ENCODE data around the gene RFX3. TPM values are rescaled to one million over a fixed set of nuclear protein-coding genes. Genes with fewer than 3 reads are reported as not detected.
A peak's percentile ranks its signal among the peaks of the same experiment; 100 is the strongest.

The RFX3 gene
- total RNA-seq, 1 donor from 2014 or later = 61.6 TPM

DNA sequence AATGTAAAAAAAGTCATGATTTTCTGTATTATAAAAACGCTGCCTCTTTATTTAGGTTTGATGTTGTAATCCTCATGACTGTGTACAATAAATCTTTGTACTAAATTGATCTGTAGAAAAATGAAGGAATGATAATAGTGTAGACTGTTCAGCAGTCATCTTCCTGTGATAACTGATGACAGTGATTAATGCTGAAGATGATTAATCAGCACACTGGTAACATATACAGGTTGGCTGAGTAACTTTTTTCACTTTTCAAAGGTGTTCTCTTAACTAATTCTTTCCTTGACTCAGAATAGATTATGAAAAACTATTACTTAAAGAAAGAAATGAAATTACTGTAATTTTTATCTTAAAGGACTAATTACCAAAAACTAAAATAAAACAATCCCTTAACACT lies 122.5 kb downstream of the RFX3 start:
- peaks cover 3% of the 10 kb centered on the region for H3K9me3 Mint-ChIP-seq (ENCODE audit: unreplicated experiment)

DNA sequence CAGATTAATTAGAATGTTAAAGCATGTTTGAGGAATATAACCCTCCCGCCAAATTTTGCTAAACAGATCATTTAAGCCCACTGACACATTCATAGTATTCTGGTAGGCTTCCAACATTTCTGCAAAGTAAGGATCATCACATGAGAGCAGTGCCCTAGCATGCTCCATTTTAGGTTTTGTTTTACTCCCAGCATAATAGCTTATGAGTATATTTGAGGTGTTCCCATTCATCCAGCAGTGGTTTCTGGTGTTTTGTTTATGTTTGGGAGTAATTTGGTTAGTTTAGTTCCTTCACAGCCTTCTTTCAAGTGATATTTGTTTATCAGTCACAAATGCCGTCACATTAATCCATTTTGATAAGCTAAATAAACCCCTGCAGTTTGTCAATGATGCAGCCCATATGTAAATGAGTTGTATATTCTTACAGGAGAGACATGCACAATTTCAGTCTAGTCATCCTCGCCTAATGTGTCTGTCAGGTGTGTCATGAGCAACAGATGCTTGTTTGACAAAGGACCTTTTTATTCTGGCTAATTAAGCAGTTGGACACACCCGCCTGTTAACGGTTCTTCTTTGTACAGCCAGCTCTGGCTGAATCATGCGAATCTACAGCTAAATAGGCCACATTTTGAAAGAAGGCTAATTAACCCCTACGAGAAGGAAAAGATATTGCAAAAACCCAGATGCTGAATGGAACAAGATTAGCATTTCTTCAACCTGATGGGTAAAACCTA lies 124.4 kb downstream of the RFX3 start:
- H3K27ac Mint-ChIP-seq (ENCODE audit: unreplicated experiment) = peak overlapping the region; percentile 67
- peaks cover 3% of the 10 kb centered on the region for H3K9me3 Mint-ChIP-seq (ENCODE audit: unreplicated experiment)
- no peak for DNase-seq
- TF ChIP-seq, protein P1, sequence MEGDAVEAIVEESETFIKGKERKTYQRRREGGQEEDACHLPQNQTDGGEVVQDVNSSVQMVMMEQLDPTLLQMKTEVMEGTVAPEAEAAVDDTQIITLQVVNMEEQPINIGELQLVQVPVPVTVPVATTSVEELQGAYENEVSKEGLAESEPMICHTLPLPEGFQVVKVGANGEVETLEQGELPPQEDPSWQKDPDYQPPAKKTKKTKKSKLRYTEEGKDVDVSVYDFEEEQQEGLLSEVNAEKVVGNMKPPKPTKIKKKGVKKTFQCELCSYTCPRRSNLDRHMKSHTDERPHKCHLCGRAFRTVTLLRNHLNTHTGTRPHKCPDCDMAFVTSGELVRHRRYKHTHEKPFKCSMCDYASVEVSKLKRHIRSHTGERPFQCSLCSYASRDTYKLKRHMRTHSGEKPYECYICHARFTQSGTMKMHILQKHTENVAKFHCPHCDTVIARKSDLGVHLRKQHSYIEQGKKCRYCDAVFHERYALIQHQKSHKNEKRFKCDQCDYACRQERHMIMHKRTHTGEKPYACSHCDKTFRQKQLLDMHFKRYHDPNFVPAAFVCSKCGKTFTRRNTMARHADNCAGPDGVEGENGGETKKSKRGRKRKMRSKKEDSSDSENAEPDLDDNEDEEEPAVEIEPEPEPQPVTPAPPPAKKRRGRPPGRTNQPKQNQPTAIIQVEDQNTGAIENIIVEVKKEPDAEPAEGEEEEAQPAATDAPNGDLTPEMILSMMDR (IDR thresholded peaks at IDR 0.05; ENCODE audit: partially characterized antibody, unreplicated experiment) = no peak
- H3K4me3 Mint-ChIP-seq (ENCODE audit: unreplicated experiment) = peak overlapping the region; percentile 8
- H3K27me3 Mint-ChIP-seq (ENCODE audit: unreplicated experiment) = peaks cover 2% of the 10 kb centered on the region
- peaks cover 26% of the 10 kb centered on the region for H3K4me1 Mint-ChIP-seq (ENCODE audit: low read depth, unreplicated experiment)
- no peaks in the 10 kb centered on the region for H3K36me3 Mint-ChIP-seq (ENCODE audit: unreplicated experiment)

More for the DNA sequence above, 122.5 kb downstream of the RFX3 start:
- Mint-ChIP-seq H3K4me3 (ENCODE audit: unreplicated experiment) (no peak overlapping the region), H3K27me3 (ENCODE audit: unreplicated experiment) (peaks cover 2% of the 10 kb centered on the region), H3K36me3 (ENCODE audit: unreplicated experiment) (no peaks in the 10 kb centered on the region), H3K27ac (ENCODE audit: unreplicated experiment) (no peak overlapping the region), H3K4me1 (ENCODE audit: low read depth, unreplicated experiment) (peaks cover 21% of the 10 kb centered on the region)
- DNase-seq = no peak
- TF ChIP-seq, protein P1 (IDR thresholded peaks at IDR 0.05; ENCODE audit: partially characterized antibody, unreplicated experiment) = no peak

DNA sequence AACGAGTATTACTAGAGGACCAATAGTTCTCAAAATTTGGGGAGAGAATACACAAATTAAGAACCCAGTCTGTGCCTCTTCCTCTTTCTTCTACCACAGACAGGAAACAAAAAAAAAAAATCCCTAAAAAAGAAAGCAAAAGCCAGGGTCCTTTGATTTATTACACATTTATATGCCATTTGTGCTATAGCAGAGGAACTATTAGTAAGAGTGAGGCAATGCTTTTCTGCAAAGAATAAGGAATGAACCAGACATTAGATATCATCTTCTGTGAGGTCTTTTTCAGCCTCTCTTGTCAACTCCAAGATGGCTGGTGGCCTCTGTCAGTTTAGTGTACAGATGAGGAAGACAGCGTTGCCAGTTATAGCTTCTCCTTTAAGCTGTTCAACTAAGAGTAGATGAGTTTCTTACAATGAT lies 127.6 kb downstream of the RFX3 start:
- Mint-ChIP-seq H3K27me3 (ENCODE audit: unreplicated experiment) (peaks cover 2% of the 10 kb centered on the region), H3K36me3 (ENCODE audit: unreplicated experiment) (no peaks in the 10 kb centered on the region)
- TF ChIP-seq, protein P1 (IDR thresholded peaks at IDR 0.05; ENCODE audit: partially characterized antibody, unreplicated experiment) = no peak

DNA sequence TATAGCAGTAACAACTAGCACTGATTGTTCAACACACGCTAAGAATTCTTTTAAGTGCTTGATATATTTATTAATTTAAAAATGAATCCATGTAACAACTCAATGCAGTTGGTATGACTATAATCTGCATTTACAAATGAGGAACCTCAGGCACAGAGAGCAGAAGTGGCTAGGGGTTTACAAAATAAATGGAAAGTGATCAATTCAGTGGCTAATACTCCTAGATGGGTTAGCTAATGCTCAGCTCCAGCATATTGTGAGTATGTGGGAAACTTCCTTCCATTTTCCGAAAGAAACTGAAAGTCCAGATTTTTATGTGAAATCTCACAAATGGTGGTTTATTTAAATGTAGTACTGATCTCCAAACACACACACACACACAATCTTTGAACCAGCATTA lies 128.0 kb downstream of the RFX3 start:
- H3K9me3 Mint-ChIP-seq (ENCODE audit: unreplicated experiment) = peaks cover 3% of the 10 kb centered on the region
- H3K4me3 Mint-ChIP-seq (ENCODE audit: unreplicated experiment) = no peak overlapping the region

More for the DNA sequence above, 127.6 kb downstream of the RFX3 start:
- Mint-ChIP-seq H3K27ac (ENCODE audit: unreplicated experiment) (peak overlapping the region; percentile 48), H3K9me3 (ENCODE audit: unreplicated experiment) (peaks cover 3% of the 10 kb centered on the region), H3K4me1 (ENCODE audit: low read depth, unreplicated experiment) (peaks cover 18% of the 10 kb centered on the region), H3K4me3 (ENCODE audit: unreplicated experiment) (no peak overlapping the region)
- no peak for DNase-seq

DNA sequence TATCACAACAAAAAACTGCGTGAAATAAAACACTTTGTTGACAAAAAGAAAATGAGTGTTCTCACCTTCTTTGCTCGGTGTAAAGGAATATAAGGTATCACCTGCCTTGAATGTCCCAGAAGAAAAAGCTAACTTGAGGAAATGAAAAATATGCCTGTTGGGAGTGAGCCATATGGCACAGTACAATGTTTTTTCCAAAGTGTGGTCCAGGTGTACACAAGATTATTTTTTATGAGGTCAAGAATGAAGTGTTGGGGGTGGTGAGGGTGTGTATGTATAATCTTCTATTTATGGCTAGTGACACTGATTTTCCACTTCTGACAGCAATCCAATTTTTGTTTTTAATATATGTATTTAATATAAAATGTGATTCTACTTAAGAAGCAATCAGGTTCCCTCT lies 134.4 kb downstream of the RFX3 start:
- H3K4me1 Mint-ChIP-seq (ENCODE audit: low read depth, unreplicated experiment) = peaks cover 5% of the 10 kb centered on the region

More for the DNA sequence above, 128.0 kb downstream of the RFX3 start:
- TF ChIP-seq, protein P1 (IDR thresholded peaks at IDR 0.05; ENCODE audit: partially characterized antibody, unreplicated experiment) = no peak
- Mint-ChIP-seq H3K36me3 (ENCODE audit: unreplicated experiment) (no peaks in the 10 kb centered on the region), H3K27ac (ENCODE audit: unreplicated experiment) (peak overlapping the region; percentile 48), H3K27me3 (ENCODE audit: unreplicated experiment) (peaks cover 2% of the 10 kb centered on the region), H3K4me1 (ENCODE audit: low read depth, unreplicated experiment) (peaks cover 16% of the 10 kb centered on the region)
- DNase-seq = no peak

More for the DNA sequence above, 134.4 kb downstream of the RFX3 start:
- DNase-seq = no peak
- H3K27me3 Mint-ChIP-seq (ENCODE audit: unreplicated experiment) = no peaks in the 10 kb centered on the region
- H3K36me3 Mint-ChIP-seq (ENCODE audit: unreplicated experiment) = peaks cover 27% of the 10 kb centered on the region
- peaks cover 3% of the 10 kb centered on the region for H3K9me3 Mint-ChIP-seq (ENCODE audit: unreplicated experiment)
- H3K4me3 Mint-ChIP-seq (ENCODE audit: unreplicated experiment) = no peak overlapping the region
- no peak overlapping the region for H3K27ac Mint-ChIP-seq (ENCODE audit: unreplicated experiment)
- TF ChIP-seq, protein P1 (IDR thresholded peaks at IDR 0.05; ENCODE audit: partially characterized antibody, unreplicated experiment) = no peak

Measured in glutamatergic neuron (in vitro differentiated cells).